Tibial nerve (tissue), 4 donors: ENCODE results near the gene BICRA.

Experiments
- CTCF ChIP-seq, 5 experiments: fragments of 200-600 bp in 3 of 5; fragments of 450-650 bp in 2 of 5; sonication (generic) in 3 of 5; IDR thresholded peaks; one replicate each; pipeline ENCODE4 v1.5.1; 2016 to 2019; ENCODE audit warnings: antibody characterized with exemption in 5 of 5, mild to moderate bottlenecking in 3 of 5, moderate library complexity in 2 of 5
- EP300 ChIP-seq, 2 donors: sonication (generic); formaldehyde crosslinking; IDR thresholded peaks; one replicate each; pipeline ENCODE4 v1.6.1; 2017; ENCODE audit warnings: antibody characterized with exemption in 2 of 2, mild to moderate bottlenecking in 1 of 2
- POLR2A ChIP-seq, 2 donors: fragments of 450-650 bp; IDR thresholded peaks; one replicate each; pipeline ENCODE4 v1.6.1; 2017; ENCODE audit warnings: antibody characterized with exemption in 2 of 2, mild to moderate bottlenecking in 2 of 2, moderate library complexity in 2 of 2

- TF ChIP-seq CTCF (IDR thresholded peaks at IDR 0.05) (no peak), EP300 (IDR thresholded peaks at IDR 0.05) (no peak), POLR2A (IDR thresholded peaks at IDR 0.05) (no peak)
These were observed 42.8 kb downstream of the BICRA start for GRCh38 chr19:47651691-47652090.
